ENCODE data around the gene BTBD9. TPM values are rescaled to one million over a fixed set of nuclear protein-coding genes. Genes with fewer than 3 reads are reported as not detected.
A peak's percentile ranks its signal among the peaks of the same experiment; 100 is the strongest.

Gene BTBD9
- total RNA-seq, 5 donors from 2014 or later (not counting 1 experiment from before 2014, with no cell fraction given) = 29.3 to 67.7 (median 38.1) TPM

DNA sequence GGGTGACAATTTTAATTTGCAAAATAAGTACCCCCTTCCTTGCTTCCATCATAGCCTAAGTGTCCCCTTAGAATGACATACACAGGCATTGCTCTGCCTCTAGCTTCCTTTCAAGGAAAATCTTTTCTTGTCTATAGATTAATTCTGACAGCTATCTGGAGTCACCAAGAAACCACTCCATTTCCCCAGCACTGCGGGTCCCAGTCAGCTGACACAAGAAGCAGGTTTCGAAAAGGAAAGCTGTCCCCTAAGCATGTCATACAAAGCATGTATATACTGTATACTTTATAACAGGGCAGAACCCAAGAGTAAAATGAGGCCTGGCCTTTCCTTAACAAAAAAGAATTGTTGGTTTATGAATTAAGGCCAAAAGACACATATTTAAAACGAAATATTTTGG lies 273.5 kb downstream of the BTBD9 start:
- CTCF ChIA-PET = no interaction called here
- H3K4me1 ChIP-seq (ENCODE audit: control insufficient read depth in 1 of 2, extremely low read depth in 1 of 2, insufficient read depth in 2 of 2, low read length in 2 of 2) = no peaks in the 10 kb centered on the region
- no peak for DNase-seq
- ATAC-seq (replicated peaks in 1 of 4) = no peak
- POLR2A ChIA-PET = no interaction called here
- Mint-ChIP-seq H3K9me3 (no peaks in the 10 kb centered on the region), H3K27ac (no peak overlapping the region), H3K4me3 (no peak overlapping the region), H3K4me1 (peaks cover 2 to 7% (median 2%) of the 10 kb centered on the region in 3 donors), H3K36me3 (peaks cover 12% of the 10 kb centered on the region), H3K27me3 (no peaks in the 10 kb centered on the region)
- H3K9me3 ChIP-seq = no peaks in the 10 kb centered on the region
- no peaks in the 10 kb centered on the region for H3K27me3 ChIP-seq (replicated peaks in 1 of 2; ENCODE audit: control insufficient read depth in 2 of 2, extremely low read depth in 1 of 2, insufficient read depth in 2 of 2, low read length in 1 of 2)
- WGBS (ENCODE audit: insufficient coverage) = no CpG with 5 or more reads among the region's 3 CpGs
- no peak overlapping the region for H3K27ac ChIP-seq (ENCODE audit: low read length)
- no peak overlapping the region for H3K4me3 ChIP-seq (ENCODE audit: control insufficient read depth in 1 of 2, extremely low read depth in 1 of 2, low read length in 1 of 2)
- H3K36me3 ChIP-seq (ENCODE audit: control insufficient read depth in 2 of 2, extremely low read depth in 1 of 2, insufficient read depth in 1 of 2, low read length in 1 of 2) = no peaks in the 10 kb centered on the region

DNA sequence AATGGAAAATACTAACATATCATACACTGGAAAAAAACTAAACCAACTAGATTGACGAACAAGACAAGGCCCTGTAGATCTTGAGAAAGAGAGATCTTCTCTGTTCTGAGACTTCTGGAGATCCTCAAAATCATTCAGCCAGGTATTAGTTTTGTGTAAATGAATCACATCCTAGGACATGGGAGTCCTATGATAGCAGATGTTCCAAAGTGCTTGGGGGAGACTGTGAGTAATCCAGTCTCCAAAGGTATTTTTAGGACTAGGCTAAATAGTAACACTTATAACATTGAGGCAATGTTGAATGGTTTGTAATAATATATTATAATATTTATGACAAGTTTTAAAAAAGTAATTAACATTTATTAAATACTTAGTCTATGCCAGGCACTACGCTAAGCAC lies 275.0 kb downstream of the BTBD9 start:
- Histone ChIP-seq H3K27me3 (replicated peaks in 1 of 2; ENCODE audit: control insufficient read depth in 2 of 2, extremely low read depth in 1 of 2, insufficient read depth in 2 of 2, low read length in 1 of 2) (no peaks in the 10 kb centered on the region), H3K4me3 (ENCODE audit: control insufficient read depth in 1 of 2, extremely low read depth in 1 of 2, low read length in 1 of 2) (no peak overlapping the region), H3K4me1 (ENCODE audit: control insufficient read depth in 1 of 2, extremely low read depth in 1 of 2, insufficient read depth in 2 of 2, low read length in 2 of 2) (no peaks in the 10 kb centered on the region), H3K36me3 (ENCODE audit: control insufficient read depth in 2 of 2, extremely low read depth in 1 of 2, insufficient read depth in 1 of 2, low read length in 1 of 2) (no peaks in the 10 kb centered on the region), H3K27ac (ENCODE audit: low read length) (no peak overlapping the region), H3K9me3 (no peaks in the 10 kb centered on the region)
- Mint-ChIP-seq H3K4me1 (peaks cover 0 to 7% (median 2%) of the 10 kb centered on the region in 3 donors), H3K27ac (no peak overlapping the region), H3K4me3 (no peak overlapping the region), H3K36me3 (peaks cover 12% of the 10 kb centered on the region), H3K27me3 (no peaks in the 10 kb centered on the region), H3K9me3 (no peaks in the 10 kb centered on the region)
- DNase-seq (no peak), ATAC-seq (replicated peaks in 1 of 4) (no peak)
- ChIA-PET CTCF (no interaction called here), POLR2A (no interaction called here)
- no CpG with 5 or more reads among the region's 2 CpGs for WGBS (ENCODE audit: insufficient coverage)

DNA sequence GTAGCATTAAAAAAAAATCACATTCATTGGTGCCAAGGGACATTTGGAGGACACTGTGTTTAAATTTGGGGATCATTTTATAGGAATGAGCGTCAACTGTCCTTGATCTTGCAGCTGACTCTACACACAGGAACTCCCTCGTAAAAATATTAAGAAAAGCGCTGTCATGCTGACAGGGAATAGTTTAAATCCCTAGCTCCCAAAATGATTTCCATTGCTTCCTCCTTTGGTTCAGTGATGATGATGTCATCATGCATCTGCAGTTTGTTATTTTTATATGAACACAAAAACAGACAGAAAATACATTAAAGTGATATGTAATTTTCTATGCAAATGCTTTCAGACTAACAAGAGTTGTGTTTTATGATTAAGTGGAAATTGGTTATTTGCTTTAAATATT lies 275.6 kb downstream of the BTBD9 start:
- no peaks in the 10 kb centered on the region for H3K9me3 Mint-ChIP-seq
- H3K4me1 ChIP-seq (ENCODE audit: control insufficient read depth in 1 of 2, extremely low read depth in 1 of 2, insufficient read depth in 2 of 2, low read length in 2 of 2) = no peaks in the 10 kb centered on the region
- no peaks in the 10 kb centered on the region for H3K27me3 Mint-ChIP-seq
- no CpG with 5 or more reads among the region's 3 CpGs for WGBS (ENCODE audit: insufficient coverage)
- no peaks in the 10 kb centered on the region for H3K9me3 ChIP-seq
- no peaks in the 10 kb centered on the region for H3K27me3 ChIP-seq (replicated peaks in 1 of 2; ENCODE audit: control insufficient read depth in 2 of 2, extremely low read depth in 1 of 2, insufficient read depth in 2 of 2, low read length in 1 of 2)
- ATAC-seq (replicated peaks in 1 of 4) = no peak
- no peak for DNase-seq
- H3K27ac ChIP-seq (ENCODE audit: low read length) = no peak overlapping the region
- H3K4me1 Mint-ChIP-seq = peaks cover 0 to 7% (median 0%) of the 10 kb centered on the region in 3 donors
- POLR2A ChIA-PET = no interaction called here
- no peaks in the 10 kb centered on the region for H3K36me3 ChIP-seq (ENCODE audit: control insufficient read depth in 2 of 2, extremely low read depth in 1 of 2, insufficient read depth in 1 of 2, low read length in 1 of 2)
- H3K27ac Mint-ChIP-seq = no peak overlapping the region
- H3K36me3 Mint-ChIP-seq = peaks cover 16% of the 10 kb centered on the region
- H3K4me3 ChIP-seq (ENCODE audit: control insufficient read depth in 1 of 2, extremely low read depth in 1 of 2, low read length in 1 of 2) = no peak overlapping the region
- CTCF ChIA-PET = no interaction called here
- no peak overlapping the region for H3K4me3 Mint-ChIP-seq

DNA sequence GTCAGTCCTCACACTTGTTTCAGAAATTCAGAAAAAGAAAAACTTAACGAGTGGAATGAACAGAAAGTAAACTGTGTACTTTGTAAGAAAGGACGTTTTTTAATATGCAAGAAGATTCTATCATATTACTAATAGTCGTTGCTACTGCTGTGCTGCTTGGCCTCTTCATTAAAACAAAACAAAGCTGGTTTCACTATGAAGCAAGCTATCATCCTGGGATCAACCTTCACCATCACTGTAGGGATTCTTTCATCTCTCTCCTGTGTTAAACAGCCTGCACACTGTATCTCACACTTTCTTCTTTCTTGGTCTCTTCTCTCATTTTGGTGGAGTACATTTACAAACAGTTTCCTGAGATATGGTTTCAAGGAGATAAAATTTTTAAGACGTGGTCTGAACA lies 284.2 kb downstream of the BTBD9 start:
- peaks cover 0 to 24% (median 22%) of the 10 kb centered on the region in 3 donors for H3K4me1 Mint-ChIP-seq
- H3K4me3 Mint-ChIP-seq = no peak overlapping the region
- no peak overlapping the region for H3K4me3 ChIP-seq (ENCODE audit: control insufficient read depth in 1 of 2, extremely low read depth in 1 of 2, low read length in 1 of 2)
- no peak overlapping the region for H3K27ac ChIP-seq (ENCODE audit: low read length)
- no peaks in the 10 kb centered on the region for H3K9me3 ChIP-seq
- H3K36me3 ChIP-seq (ENCODE audit: control insufficient read depth in 2 of 2, extremely low read depth in 1 of 2, insufficient read depth in 1 of 2, low read length in 1 of 2) = no peaks in the 10 kb centered on the region
- peaks cover 27% of the 10 kb centered on the region for H3K36me3 Mint-ChIP-seq
- ChIA-PET CTCF (no interaction called here), POLR2A (no interaction called here)
- no CpG with 5 or more reads among the region's 4 CpGs for WGBS (ENCODE audit: insufficient coverage)
- DNase-seq (no peak), ATAC-seq (replicated peaks in 1 of 4) (no peak)
- H3K27me3 Mint-ChIP-seq = no peaks in the 10 kb centered on the region
- no peaks in the 10 kb centered on the region for H3K9me3 Mint-ChIP-seq
- no peaks in the 10 kb centered on the region for H3K27me3 ChIP-seq (replicated peaks in 1 of 2; ENCODE audit: control insufficient read depth in 2 of 2, extremely low read depth in 1 of 2, insufficient read depth in 2 of 2, low read length in 1 of 2)
- H3K4me1 ChIP-seq (ENCODE audit: control insufficient read depth in 1 of 2, extremely low read depth in 1 of 2, insufficient read depth in 2 of 2, low read length in 2 of 2) = no peaks in the 10 kb centered on the region
- no peak overlapping the region for H3K27ac Mint-ChIP-seq

DNA sequence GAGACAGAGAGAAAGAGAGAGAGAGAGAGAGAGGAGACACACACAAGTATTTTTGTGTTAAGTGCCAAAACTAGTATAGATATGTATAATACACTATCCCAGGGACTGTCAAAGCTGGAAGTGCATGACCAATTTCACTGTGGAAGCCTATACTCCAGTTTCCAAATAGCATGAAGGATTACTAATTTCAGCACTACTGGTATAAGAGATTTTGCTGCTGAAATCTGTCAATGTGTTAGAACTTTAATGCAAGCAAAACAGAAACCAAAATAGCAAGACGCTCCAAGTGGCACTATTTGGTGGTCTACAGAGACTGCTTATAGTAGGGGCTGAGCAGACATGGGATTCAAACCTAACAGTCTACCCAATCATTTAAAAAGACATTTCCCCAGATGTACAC lies 284.8 kb downstream of the BTBD9 start:
- no peak for DNase-seq
- no peak overlapping the region for H3K27ac ChIP-seq (ENCODE audit: low read length)
- no peak overlapping the region for H3K4me3 ChIP-seq (ENCODE audit: control insufficient read depth in 1 of 2, extremely low read depth in 1 of 2, low read length in 1 of 2)
- POLR2A ChIA-PET = interaction anchor here in 1 of 2 donors (0.7 kb wide), 1 partner anchor 41 kb away, joined by 3 read pairs; no protein-coding TSS in a partner anchor
- Mint-ChIP-seq H3K9me3 (no peaks in the 10 kb centered on the region), H3K4me3 (no peak overlapping the region), H3K27me3 (no peaks in the 10 kb centered on the region), H3K27ac (peak overlapping the region in 1 of 2 donors; percentile 69), H3K36me3 (peaks cover 27% of the 10 kb centered on the region), H3K4me1 (peaks cover 0 to 24% (median 22%) of the 10 kb centered on the region in 3 donors)
- no peak for ATAC-seq (replicated peaks in 1 of 4)
- CTCF ChIA-PET = no interaction called here
- no peaks in the 10 kb centered on the region for H3K27me3 ChIP-seq (replicated peaks in 1 of 2; ENCODE audit: control insufficient read depth in 2 of 2, extremely low read depth in 1 of 2, insufficient read depth in 2 of 2, low read length in 1 of 2)
- H3K36me3 ChIP-seq (ENCODE audit: control insufficient read depth in 2 of 2, extremely low read depth in 1 of 2, insufficient read depth in 1 of 2, low read length in 1 of 2) = no peaks in the 10 kb centered on the region
- no peaks in the 10 kb centered on the region for H3K9me3 ChIP-seq
- no peaks in the 10 kb centered on the region for H3K4me1 ChIP-seq (ENCODE audit: control insufficient read depth in 1 of 2, extremely low read depth in 1 of 2, insufficient read depth in 2 of 2, low read length in 2 of 2)
- no CpG with 5 or more reads among the region's 1 CpG for WGBS (ENCODE audit: insufficient coverage)

DNA sequence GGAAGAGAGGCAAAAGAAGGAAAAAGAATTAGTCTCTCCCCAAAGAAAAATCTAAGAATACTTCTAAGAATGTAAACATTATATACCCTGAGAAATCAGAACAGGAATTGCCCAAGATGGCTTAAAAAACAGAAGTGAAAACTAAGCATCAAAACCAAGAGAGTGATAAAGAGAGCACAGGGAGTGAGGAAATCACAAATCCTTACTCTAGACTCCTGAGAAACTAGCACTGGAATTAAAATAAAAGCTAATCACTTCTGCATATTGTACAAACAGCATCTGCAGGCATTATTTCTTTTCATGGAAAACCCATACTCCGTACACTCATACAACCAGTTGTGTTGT lies 285.7 kb downstream of the BTBD9 start:
- Histone ChIP-seq H3K4me1 (ENCODE audit: control insufficient read depth in 1 of 2, extremely low read depth in 1 of 2, insufficient read depth in 2 of 2, low read length in 2 of 2) (no peaks in the 10 kb centered on the region), H3K4me3 (ENCODE audit: control insufficient read depth in 1 of 2, extremely low read depth in 1 of 2, low read length in 1 of 2) (no peak overlapping the region), H3K9me3 (no peaks in the 10 kb centered on the region), H3K36me3 (ENCODE audit: control insufficient read depth in 2 of 2, extremely low read depth in 1 of 2, insufficient read depth in 1 of 2, low read length in 1 of 2) (no peaks in the 10 kb centered on the region), H3K27me3 (replicated peaks in 1 of 2; ENCODE audit: control insufficient read depth in 2 of 2, extremely low read depth in 1 of 2, insufficient read depth in 2 of 2, low read length in 1 of 2) (no peaks in the 10 kb centered on the region), H3K27ac (ENCODE audit: low read length) (no peak overlapping the region)
- Mint-ChIP-seq H3K4me1 (peaks cover 0 to 24% (median 22%) of the 10 kb centered on the region in 3 donors), H3K9me3 (no peaks in the 10 kb centered on the region), H3K4me3 (no peak overlapping the region), H3K36me3 (peaks cover 22% of the 10 kb centered on the region), H3K27ac (no peak overlapping the region), H3K27me3 (no peaks in the 10 kb centered on the region)
- ChIA-PET POLR2A (interaction anchor here in 1 of 2 donors (0.6 to 0.7 kb wide), 2 partner anchors 42 to 229 kb away, joined by 3 read pairs; no protein-coding TSS in a partner anchor), CTCF (no interaction called here)
- WGBS (ENCODE audit: insufficient coverage) = no CpG with 5 or more reads among the region's 1 CpG
- ATAC-seq (replicated peaks in 1 of 4) (no peak), DNase-seq (no peak)

All from T-cell (primary cell).